Panc1 (cell line): Measurements from ENCODE around the gene MDH1.

ENCODE experiments used
- CTCF ChIP-seq: fragments of 450-650 bp; IDR thresholded peaks from 2 replicates; pipeline ENCODE4 v1.5.1; 2017; ENCODE audit warnings: mild to moderate bottlenecking
- POLR2AphosphoS5 ChIP-seq: IDR thresholded peaks from 2 replicates; pipeline ENCODE4 v1.6.1; 2012; ENCODE audit warnings: mild to moderate bottlenecking, low read depth, low read length, moderate library complexity
- REST ChIP-seq, 2 experiments: IDR thresholded peaks; 2 replicates each; pipeline ENCODE4 v1.6.1; 2011 to 2012; ENCODE audit warnings: low read depth in 2 of 2, control low read depth in 1 of 2, low read length in 1 of 2, mild to moderate bottlenecking in 1 of 2, moderate library complexity in 1 of 2; ENCODE audit not compliant: insufficient read depth in 1 of 2

GRCh38 chr2:63580651-63581297 lies 8.0 kb upstream of the MDH1 start:
- TF ChIP-seq CTCF, result no peak
- no peak for TF ChIP-seq REST (IDR thresholded peaks at IDR 0.05; ENCODE audit: insufficient read depth in 1 of 2, low read depth in 2 of 2, low read length in 1 of 2)
- TF ChIP-seq POLR2AphosphoS5, result no peak
